ENCODE results near the gene CMSS1.

CMSS1 gene

GRCh38 chr3:99934975-99935797 lies 117.5 kb downstream of the CMSS1 start:
- no peak for DNase-seq (ENCODE audit: low read depth in 3 of 3)

GRCh38 chr3:99938270-99938911 lies 120.7 kb downstream of the CMSS1 start:
- no peak for DNase-seq (ENCODE audit: low read depth in 3 of 3)

DNA sequence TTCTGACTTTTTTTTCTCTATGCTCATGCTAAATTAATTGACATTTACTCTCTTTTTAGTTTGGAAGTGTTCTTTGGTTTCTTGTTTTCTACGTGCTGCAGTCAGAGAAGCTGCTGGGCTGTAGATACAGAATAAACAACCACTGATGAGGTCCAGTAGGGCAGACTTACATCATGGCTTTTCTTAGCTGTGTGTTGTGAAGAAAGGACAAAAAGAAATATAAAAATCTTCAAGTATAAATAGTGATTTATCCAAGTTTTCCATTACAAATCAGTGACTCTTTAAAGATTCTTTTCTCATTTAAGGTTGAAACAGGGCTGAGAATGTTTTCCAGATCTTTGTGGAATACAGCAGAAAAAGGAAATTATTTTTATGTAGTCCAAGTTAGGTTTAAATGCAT lies 122.2 kb downstream of the CMSS1 start:
- DNase-seq (ENCODE audit: low read depth in 3 of 3), result no peak

- DNase-seq (ENCODE audit: low read depth in 3 of 3), result no peak
Measured at GRCh38 chr3:99940350-99940749, 122.7 kb downstream of the CMSS1 start.

DNA sequence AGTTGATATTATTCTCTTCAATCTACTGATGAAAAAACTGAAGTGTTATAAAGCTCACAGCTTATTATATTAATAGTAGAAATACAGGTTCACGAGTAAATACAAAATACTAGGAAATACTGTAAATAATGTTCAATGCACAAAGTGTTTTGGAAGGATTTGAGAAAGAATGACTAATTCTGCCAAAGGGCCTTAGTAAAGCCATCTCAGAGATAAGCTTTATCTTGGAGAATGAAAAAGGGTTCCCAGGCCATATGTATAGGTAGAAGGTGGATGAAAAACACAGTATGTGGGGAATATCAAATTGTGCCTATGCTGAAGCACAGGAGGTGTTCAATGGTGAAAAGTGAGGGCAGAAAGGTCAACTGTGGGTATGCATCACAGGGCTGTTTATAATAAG lies 123.5 kb downstream of the CMSS1 start:
- no peak for DNase-seq (ENCODE audit: low read depth in 3 of 3)

GRCh38 chr3:99943931-99944761 lies 126.5 kb downstream of the CMSS1 start:
- no peak for DNase-seq (ENCODE audit: low read depth in 3 of 3)

GRCh38 chr3:99945328-99945995 lies 127.8 kb downstream of the CMSS1 start:
- DNase-seq (ENCODE audit: low read depth in 3 of 3), result no peak

DNA sequence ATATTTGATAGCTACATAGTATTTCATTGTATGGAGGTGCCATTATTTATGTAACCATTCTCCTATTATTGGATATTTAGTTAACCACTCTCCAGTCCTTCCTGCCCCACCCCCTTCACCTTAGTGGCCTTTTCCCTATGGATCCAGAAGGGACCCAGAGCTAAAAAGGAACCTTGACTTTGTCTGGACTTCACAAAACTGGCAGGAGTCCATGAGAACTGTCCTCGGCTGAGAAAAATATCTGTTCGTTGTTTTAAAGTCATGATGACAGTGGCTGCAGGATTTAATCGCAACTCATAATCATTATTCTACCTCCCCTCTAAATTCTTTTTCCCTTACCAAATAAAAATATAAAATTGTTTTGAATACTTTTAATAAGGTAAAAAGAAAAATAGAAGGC lies 129.7 kb downstream of the CMSS1 start:
- DNase-seq (ENCODE audit: low read depth in 3 of 3), result no peak

GRCh38 chr3:99948467-99949089 lies 130.9 kb downstream of the CMSS1 start:
- no peak for DNase-seq (ENCODE audit: low read depth in 3 of 3)

GRCh38 chr3:99949956-99950670 lies 132.5 kb downstream of the CMSS1 start:
- no peak for DNase-seq (ENCODE audit: low read depth in 3 of 3)

DNA sequence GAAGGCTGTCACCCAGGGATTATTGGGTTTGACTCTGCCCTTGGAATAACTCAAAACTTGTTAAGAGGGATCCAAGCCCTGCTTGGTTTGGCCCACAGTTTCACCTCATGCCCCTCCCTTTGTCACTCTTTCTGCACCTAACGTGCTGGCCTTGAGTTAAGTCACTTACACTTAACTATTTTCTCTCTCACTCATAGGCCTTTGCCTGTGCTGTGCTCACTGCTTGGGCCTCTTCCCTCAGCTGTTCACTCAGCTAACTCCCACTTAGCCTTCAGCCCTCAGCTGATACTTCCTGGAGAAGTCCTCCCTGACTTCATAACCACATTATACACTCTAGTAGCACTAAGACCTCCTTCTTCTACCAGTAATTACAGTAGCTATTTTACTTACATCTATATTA lies 133.3 kb downstream of the CMSS1 start:
- no peak for DNase-seq (ENCODE audit: low read depth in 3 of 3)

- DNase-seq (ENCODE audit: low read depth in 3 of 3), result no peak
Measured at GRCh38 chr3:99951701-99952100, 134.0 kb downstream of the CMSS1 start.

DNA sequence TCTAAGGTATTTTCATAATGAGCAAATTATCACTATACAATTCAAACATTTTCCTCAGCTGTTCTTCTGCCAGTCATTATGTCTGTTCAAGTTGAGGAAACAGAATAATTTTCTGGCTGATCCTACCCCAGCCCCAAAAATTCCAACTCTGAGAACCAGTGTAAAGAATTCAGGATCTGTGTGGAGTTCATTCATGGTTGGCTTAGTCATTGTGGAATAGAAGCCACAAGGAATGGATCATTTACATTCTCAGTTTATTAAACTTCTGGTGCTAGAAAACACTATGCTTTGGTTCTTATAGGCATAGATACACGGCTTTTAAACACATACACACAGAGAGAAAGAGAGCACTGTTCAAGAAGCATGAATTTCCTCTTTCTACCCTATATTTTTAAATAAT lies 134.6 kb downstream of the CMSS1 start:
- DNase-seq (ENCODE audit: low read depth in 3 of 3), result no peak

DNA sequence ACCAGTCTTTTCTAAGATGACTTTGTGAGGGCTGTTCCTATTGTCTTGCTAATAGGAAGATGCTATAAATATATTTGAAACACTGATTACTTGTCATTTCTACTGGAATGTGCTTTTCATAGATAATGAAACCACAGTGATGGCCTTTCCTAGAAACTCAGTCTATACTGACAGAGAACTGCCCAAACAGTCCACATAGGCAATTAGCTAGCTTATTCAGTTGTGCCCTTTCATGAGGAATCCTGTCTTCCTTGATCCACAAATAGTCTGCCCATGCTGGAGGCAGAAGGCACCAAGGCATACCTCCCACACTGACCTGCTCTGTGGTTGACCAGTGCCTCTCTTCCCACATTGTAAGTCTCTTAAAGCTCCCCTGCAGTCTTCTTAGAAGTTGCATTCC lies 135.9 kb downstream of the CMSS1 start:
- DNase-seq (ENCODE audit: low read depth in 3 of 3), result no peak

- no peak for DNase-seq (ENCODE audit: low read depth in 3 of 3)
Measured at GRCh38 chr3:99954914-99955644, 137.4 kb downstream of the CMSS1 start.

DNA sequence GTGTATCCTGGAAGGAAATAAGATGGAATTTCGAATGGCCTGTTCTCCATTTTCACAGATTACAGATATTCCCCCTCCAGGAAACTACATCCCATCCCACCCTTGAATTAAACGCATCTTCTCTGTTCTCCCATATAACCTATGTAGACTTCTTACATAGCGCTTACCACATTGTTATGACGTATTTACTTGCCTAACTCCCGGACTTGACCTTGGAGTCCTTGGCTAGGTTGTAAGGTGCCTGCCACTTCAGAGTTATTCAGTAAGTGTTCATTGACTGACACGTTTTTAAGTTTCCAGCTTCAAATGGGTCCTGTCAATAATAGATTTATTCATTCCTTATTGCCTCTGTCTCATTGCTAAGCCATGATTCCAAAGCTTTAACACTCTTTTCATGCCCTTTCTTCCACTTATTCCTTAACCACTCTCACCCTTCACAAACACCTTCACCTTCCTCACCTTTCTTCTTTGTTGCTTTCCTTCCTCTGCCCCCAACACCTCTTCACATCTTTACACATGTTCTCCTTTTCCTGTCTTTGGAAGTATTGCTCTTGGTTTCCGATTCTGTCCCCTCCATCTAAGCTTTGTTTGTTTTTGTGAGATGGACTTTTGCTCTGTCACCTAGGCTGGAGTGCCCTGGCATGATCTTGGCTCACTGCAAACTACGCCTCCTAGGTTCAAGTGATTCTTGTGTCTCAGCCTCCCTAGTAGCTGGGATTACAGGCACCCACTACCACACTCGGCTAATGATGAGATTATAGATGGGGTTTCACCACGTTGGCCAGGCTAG lies 138.3 kb downstream of the CMSS1 start:
- no peak for DNase-seq (ENCODE audit: low read depth in 3 of 3)

- no peak for DNase-seq (ENCODE audit: low read depth in 3 of 3)
Measured at GRCh38 chr3:99957151-99957796, 139.6 kb downstream of the CMSS1 start.

GRCh38 chr3:99958222-99958912 lies 140.7 kb downstream of the CMSS1 start:
- DNase-seq (ENCODE audit: low read depth in 3 of 3), result no peak

All from stimulated activated CD4-positive, alpha-beta T cell treated with anti-CD3 and anti-CD28 coated beads, TNF-alpha, amount 100 ng/mL, for 4 hours (primary cell).